ENCODE measurements around the gene ACOT11. TPM values are rescaled to one million over a fixed set of nuclear protein-coding genes. Genes with fewer than 3 reads are reported as not detected.

ACOT11 gene
- total and polyA plus RNA-seq, 2 of the 13 experiments (the other 11 are each of a cell fraction or from before 2014, with no cell fraction given): 2.6 to 3.3 TPM

- TF ChIP-seq ZBTB40 (IDR thresholded peaks at IDR 0.05) (no peak), ZBTB40 (CRISPR knock-in tag; IDR thresholded peaks at IDR 0.05) (no peak), ZSCAN22 (CRISPR knock-in tag; IDR thresholded peaks at IDR 0.05) (no peak), ARID4A (CRISPR knock-in tag; IDR thresholded peaks at IDR 0.05; ENCODE audit: borderline replicate concordance) (peak; percentile 46; the same call in 1 of the 2 replicates), ZNF703 (CRISPR knock-in tag; IDR thresholded peaks at IDR 0.05; ENCODE audit: borderline replicate concordance) (no peak), ZNF572 (CRISPR knock-in tag; IDR thresholded peaks at IDR 0.05) (0 out of 2 replicates have a peak, but pooled peaks have one; percentile 8), ZNF598 (CRISPR knock-in tag; IDR thresholded peaks at IDR 0.05; ENCODE audit: borderline replicate concordance) (no peak), ZNF761 (CRISPR knock-in tag; conservative IDR thresholded peaks at IDR 0.05) (no peak), CEBPG (CRISPR knock-in tag; IDR thresholded peaks at IDR 0.05) (peak; percentile 50), KLF11 (CRISPR knock-in tag; IDR thresholded peaks at IDR 0.05) (no peak), ZGPAT (CRISPR knock-in tag; IDR thresholded peaks at IDR 0.05) (no peak), SETDB1 (CRISPR knock-in tag; IDR thresholded peaks at IDR 0.05; ENCODE audit: borderline replicate concordance) (no peak)
These were observed 101.3 kb downstream of the ACOT11 start (continued) for GRCh38 chr1:54649130-54649898.

Measured in HepG2 (cell line).